ENCODE results near the gene P2RX3. TPM values are rescaled to one million over a fixed set of nuclear protein-coding genes. Genes with fewer than 3 reads are reported as not detected.

P2RX3 gene
- total RNA-seq, 1 donor from 2014 or later: 0.23 TPM

DNA sequence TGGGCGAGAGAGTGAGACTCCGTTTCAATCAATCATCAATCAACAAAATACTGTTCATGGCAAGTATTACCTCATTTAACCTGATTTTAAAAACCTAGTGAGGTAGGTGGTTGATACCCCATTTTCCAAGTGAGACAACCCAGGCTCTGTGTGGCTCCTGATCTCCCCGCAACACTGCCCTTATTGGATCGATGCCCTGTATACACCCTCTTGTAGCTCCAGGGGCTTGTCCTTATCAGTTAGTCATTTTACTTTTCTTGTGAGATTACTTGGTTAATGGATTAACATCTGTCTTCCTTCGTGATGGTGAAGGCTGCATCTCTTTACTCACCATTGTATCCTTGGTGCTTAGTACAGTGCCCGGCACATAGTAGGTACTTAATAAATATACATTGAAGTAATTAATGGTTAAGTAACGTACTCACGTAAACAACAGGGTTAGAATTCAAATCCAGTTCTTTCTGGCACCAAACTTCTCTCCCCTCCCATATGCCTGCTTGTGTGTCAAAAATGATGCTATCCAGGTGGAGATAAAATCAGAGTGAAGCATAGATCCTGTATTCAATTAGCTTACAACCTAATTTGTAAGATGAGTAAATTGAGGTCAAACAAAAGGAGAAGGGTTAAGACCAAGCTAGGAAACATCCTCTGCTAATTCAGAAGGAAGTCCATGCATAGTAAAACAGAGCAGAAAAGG lies 54.1 kb downstream of the P2RX3 start:
- Mint-ChIP-seq H3K27me3 (ENCODE audit: unreplicated experiment) (peaks cover 3% of the 10 kb centered on the region), H3K36me3 (ENCODE audit: low read depth, unreplicated experiment) (no peaks in the 10 kb centered on the region), H3K4me3 (ENCODE audit: unreplicated experiment) (no peak overlapping the region), H3K4me1 (ENCODE audit: unreplicated experiment) (no peaks in the 10 kb centered on the region), H3K9me3 (ENCODE audit: unreplicated experiment) (no peaks in the 10 kb centered on the region), H3K27ac (ENCODE audit: unreplicated experiment) (no peak overlapping the region)
- TF ChIP-seq, protein P1, sequence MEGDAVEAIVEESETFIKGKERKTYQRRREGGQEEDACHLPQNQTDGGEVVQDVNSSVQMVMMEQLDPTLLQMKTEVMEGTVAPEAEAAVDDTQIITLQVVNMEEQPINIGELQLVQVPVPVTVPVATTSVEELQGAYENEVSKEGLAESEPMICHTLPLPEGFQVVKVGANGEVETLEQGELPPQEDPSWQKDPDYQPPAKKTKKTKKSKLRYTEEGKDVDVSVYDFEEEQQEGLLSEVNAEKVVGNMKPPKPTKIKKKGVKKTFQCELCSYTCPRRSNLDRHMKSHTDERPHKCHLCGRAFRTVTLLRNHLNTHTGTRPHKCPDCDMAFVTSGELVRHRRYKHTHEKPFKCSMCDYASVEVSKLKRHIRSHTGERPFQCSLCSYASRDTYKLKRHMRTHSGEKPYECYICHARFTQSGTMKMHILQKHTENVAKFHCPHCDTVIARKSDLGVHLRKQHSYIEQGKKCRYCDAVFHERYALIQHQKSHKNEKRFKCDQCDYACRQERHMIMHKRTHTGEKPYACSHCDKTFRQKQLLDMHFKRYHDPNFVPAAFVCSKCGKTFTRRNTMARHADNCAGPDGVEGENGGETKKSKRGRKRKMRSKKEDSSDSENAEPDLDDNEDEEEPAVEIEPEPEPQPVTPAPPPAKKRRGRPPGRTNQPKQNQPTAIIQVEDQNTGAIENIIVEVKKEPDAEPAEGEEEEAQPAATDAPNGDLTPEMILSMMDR (IDR thresholded peaks at IDR 0.05; ENCODE audit: unreplicated experiment): no peak
- DNase-seq (ENCODE audit: low spot score): no peak

DNA sequence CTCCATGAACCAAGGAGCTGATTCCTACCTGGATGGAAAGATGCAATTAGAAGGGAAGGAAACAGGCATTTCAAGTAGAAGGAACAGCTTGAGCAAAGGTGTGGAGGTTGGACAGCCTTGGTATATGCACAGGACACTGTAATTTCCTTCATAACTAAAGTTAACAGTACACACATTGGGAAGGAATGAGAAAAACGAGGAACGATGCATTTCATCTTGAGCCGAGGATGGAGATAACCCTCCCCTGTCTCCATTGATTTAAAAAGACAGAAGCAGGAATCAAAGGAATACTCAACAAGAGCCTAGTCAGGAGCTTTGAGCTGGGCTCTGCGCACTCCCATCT lies 54.6 kb downstream of the P2RX3 start:
- H3K27ac Mint-ChIP-seq (ENCODE audit: unreplicated experiment): no peak overlapping the region
- H3K4me3 Mint-ChIP-seq (ENCODE audit: unreplicated experiment): no peak overlapping the region
- no peaks in the 10 kb centered on the region for H3K36me3 Mint-ChIP-seq (ENCODE audit: low read depth, unreplicated experiment)
- TF ChIP-seq, protein P1 (IDR thresholded peaks at IDR 0.05; ENCODE audit: unreplicated experiment): no peak
- H3K4me1 Mint-ChIP-seq (ENCODE audit: unreplicated experiment): no peaks in the 10 kb centered on the region
- no peaks in the 10 kb centered on the region for H3K9me3 Mint-ChIP-seq (ENCODE audit: unreplicated experiment)
- peaks cover 3% of the 10 kb centered on the region for H3K27me3 Mint-ChIP-seq (ENCODE audit: unreplicated experiment)
- DNase-seq (ENCODE audit: low spot score): no peak

DNA sequence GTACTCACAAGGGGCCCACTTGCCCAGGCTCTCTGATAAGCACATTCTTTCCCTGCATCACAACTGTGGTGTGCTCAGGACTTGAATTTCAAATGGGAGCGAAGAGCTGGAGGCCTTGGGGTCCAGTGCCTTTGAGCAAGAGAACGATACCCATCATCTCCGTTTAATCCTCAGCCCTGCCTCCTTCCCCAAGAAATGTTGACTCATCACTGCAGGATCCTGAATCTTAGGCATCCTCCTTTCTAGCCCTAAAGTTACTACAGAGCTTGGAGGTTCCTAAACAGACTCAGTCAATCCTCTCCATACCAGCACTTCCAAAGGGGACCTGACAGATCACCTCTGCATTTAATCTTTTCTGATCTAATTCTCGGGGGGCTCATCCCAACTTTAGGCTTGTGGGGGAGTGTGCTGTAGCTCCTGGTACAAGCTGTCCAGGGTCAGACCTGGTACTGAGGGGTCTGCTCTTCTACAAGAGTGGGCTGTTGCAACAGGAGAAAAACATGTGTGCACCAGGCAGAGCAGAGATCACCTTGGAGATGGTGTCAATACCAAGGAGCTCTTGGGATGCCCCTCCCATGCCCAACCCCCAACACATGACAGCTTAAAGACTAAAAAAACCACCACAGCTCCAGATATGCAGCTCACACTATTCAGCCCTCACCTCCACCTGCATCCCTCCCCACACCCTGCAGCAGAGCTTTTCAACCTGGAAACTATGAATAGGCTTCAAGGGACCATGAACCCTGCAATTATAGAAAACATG lies 56.2 kb downstream of the P2RX3 start:
- H3K9me3 Mint-ChIP-seq (ENCODE audit: unreplicated experiment): no peaks in the 10 kb centered on the region
- H3K36me3 Mint-ChIP-seq (ENCODE audit: low read depth, unreplicated experiment): no peaks in the 10 kb centered on the region
- TF ChIP-seq, protein P1 (IDR thresholded peaks at IDR 0.05; ENCODE audit: unreplicated experiment): no peak
- peaks cover 3% of the 10 kb centered on the region for H3K27me3 Mint-ChIP-seq (ENCODE audit: unreplicated experiment)
- DNase-seq (ENCODE audit: low spot score): no peak
- no peaks in the 10 kb centered on the region for H3K4me1 Mint-ChIP-seq (ENCODE audit: unreplicated experiment)
- H3K27ac Mint-ChIP-seq (ENCODE audit: unreplicated experiment): no peak overlapping the region
- H3K4me3 Mint-ChIP-seq (ENCODE audit: unreplicated experiment): no peak overlapping the region

DNA sequence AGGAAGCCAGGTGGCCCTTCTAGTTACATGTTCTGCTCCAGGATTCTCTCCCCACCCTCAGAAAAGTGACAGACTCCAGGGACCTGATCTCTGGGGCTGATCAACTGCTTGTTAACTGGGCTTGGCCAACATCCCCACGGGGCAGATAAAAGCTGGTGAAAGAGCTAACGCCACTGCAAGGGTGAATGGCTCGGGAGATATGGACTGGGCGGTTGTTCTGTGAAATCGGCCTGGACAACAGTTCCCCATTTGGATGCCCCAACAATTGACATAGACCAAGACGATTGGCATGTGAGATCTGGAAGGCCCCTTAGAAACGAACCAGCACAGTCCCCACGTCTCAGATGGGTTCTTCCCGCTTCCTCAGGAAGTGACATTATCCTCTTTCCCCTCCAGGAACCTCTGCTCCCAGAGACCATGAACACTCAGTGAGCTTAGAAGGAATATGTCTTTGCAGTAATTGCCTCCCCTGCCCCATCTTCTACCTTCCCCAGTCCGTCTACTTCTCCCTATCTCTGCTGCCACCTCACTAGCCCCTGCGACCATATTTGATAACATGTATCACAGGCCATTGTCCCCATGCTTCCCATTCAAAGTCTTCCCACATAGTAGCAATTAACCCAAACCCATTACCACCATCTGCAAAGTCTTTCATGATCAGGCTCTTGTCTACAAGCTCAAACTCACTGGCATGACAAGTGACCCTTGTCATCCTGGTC lies 57.9 kb downstream of the P2RX3 start:
- Mint-ChIP-seq H3K27me3 (ENCODE audit: unreplicated experiment) (no peaks in the 10 kb centered on the region), H3K27ac (ENCODE audit: unreplicated experiment) (no peak overlapping the region), H3K4me3 (ENCODE audit: unreplicated experiment) (no peak overlapping the region), H3K9me3 (ENCODE audit: unreplicated experiment) (no peaks in the 10 kb centered on the region), H3K4me1 (ENCODE audit: unreplicated experiment) (no peaks in the 10 kb centered on the region), H3K36me3 (ENCODE audit: low read depth, unreplicated experiment) (no peaks in the 10 kb centered on the region)
- TF ChIP-seq, protein P1 (IDR thresholded peaks at IDR 0.05; ENCODE audit: unreplicated experiment): no peak
- DNase-seq (ENCODE audit: low spot score): no peak
